Gastrocnemius medialis (tissue), 4 donors: ENCODE data around the gene NKIRAS2.

Source experiments
- POLR2A ChIP-seq, 2 donors: fragments of 450-650 bp; IDR thresholded peaks; one replicate each; pipeline ENCODE4 v1.6.1; 2017; ENCODE audit warnings: antibody characterized with exemption in 2 of 2, mild to moderate bottlenecking in 2 of 2, moderate library complexity in 2 of 2
- TF ChIP-seq, protein P1 (sequence below), 5 experiments: fragments of 450-650 bp in 3 of 5; fragments of 200-600 bp in 2 of 5; sonication (generic) in 2 of 5; IDR thresholded peaks in 4 of 5; conservative IDR thresholded peaks in 1 of 5; 1 replicate in 4 of 5; 2 replicates in 1 of 5; pipeline ENCODE4 v1.5.1; 2016 to 2019; ENCODE audit warnings: antibody characterized with exemption in 5 of 5, mild to moderate bottlenecking in 3 of 5, moderate library complexity in 3 of 5

- TF ChIP-seq, protein P1, sequence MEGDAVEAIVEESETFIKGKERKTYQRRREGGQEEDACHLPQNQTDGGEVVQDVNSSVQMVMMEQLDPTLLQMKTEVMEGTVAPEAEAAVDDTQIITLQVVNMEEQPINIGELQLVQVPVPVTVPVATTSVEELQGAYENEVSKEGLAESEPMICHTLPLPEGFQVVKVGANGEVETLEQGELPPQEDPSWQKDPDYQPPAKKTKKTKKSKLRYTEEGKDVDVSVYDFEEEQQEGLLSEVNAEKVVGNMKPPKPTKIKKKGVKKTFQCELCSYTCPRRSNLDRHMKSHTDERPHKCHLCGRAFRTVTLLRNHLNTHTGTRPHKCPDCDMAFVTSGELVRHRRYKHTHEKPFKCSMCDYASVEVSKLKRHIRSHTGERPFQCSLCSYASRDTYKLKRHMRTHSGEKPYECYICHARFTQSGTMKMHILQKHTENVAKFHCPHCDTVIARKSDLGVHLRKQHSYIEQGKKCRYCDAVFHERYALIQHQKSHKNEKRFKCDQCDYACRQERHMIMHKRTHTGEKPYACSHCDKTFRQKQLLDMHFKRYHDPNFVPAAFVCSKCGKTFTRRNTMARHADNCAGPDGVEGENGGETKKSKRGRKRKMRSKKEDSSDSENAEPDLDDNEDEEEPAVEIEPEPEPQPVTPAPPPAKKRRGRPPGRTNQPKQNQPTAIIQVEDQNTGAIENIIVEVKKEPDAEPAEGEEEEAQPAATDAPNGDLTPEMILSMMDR (IDR thresholded peaks at IDR 0.05 in 4 of 5, conservative IDR thresholded peaks at IDR 0.05 in 1 of 5): peak in 1 of 5 experiments; percentile 24
- TF ChIP-seq POLR2A (IDR thresholded peaks at IDR 0.05): peak; percentile 63 to 70
Observed at GRCh38 chr17:42016941-42017865, 2.7 kb upstream of the NKIRAS2 start, which contains the start of gene DNAJC7.
